MM.1S (cell line): ENCODE data around the gene MAGED4.

Experiments used
- DNase-seq: peaks from one replicate; pipeline ENCODE4 v3.0.0-alpha.2; 2015
- H2AFZ ChIP-seq: fragments of 300-600 bp; sonication (generic); 2 replicates; pipeline ENCODE4 v1.6.0; 2016; ENCODE audit warnings: antibody characterized with exemption, low read length
- H3F3A ChIP-seq: fragments of 300-600 bp; sonication (generic); 2 replicates; pipeline ENCODE4 v1.6.1; 2016; ENCODE audit warnings: mild to moderate bottlenecking, antibody characterized with exemption, low read length, moderate library complexity, mixed read lengths; ENCODE audit not compliant: insufficient read depth
- H3K27ac ChIP-seq: fragments of 300-600 bp; sonication (generic); 2 replicates; pipeline ENCODE4 v1.5.1; 2016; ENCODE audit warnings: mild to moderate bottlenecking, low read length
- H3K27me3 ChIP-seq: fragments of 300-600 bp; sonication (generic); replicated peaks from 2 replicates; pipeline ENCODE4 v1.6.0; 2016; ENCODE audit warnings: low read length; ENCODE audit not compliant: insufficient read depth
- H3K36me3 ChIP-seq: fragments of 300-600 bp; sonication (generic); replicated peaks from 2 replicates; pipeline ENCODE4 v1.6.1; 2016; ENCODE audit warnings: mild to moderate bottlenecking, low read length, mixed read lengths; ENCODE audit not compliant: insufficient read depth
- H3K4me1 ChIP-seq: fragments of 300-600 bp; sonication (generic); 2 replicates; pipeline ENCODE4 v1.6.1; 2016; ENCODE audit warnings: low read length, mixed read lengths
- H3K4me2 ChIP-seq: fragments of 300-600 bp; sonication (generic); 2 replicates; pipeline ENCODE4 v1.6.0; 2016; ENCODE audit warnings: low read depth, low read length
- H3K4me3 ChIP-seq: fragments of 300-600 bp; sonication (generic); 2 replicates; pipeline ENCODE4 v1.5.1; 2016; ENCODE audit warnings: low read length, mixed read lengths
- H3K79me2 ChIP-seq: fragments of 300-600 bp; sonication (generic); 2 replicates; pipeline ENCODE4 v1.6.1; 2016; ENCODE audit warnings: mixed run types, low read length, mixed read lengths
- H3K9ac ChIP-seq: fragments of 300-600 bp; sonication (generic); 2 replicates; pipeline ENCODE4 v1.6.1; 2016; ENCODE audit warnings: low read length, mixed read lengths
- H3K9me2 ChIP-seq: fragments of 300-600 bp; sonication (generic); replicated peaks from 2 replicates; pipeline ENCODE4 v1.6.1; 2016; ENCODE audit warnings: mild to moderate bottlenecking, low read length, mixed read lengths; ENCODE audit not compliant: insufficient read depth
- H3K9me3 ChIP-seq: fragments of 300-600 bp; sonication (generic); replicated peaks from 2 replicates; pipeline ENCODE4 v1.6.1; 2016; ENCODE audit warnings: mild to moderate bottlenecking, low read length, mixed read lengths; ENCODE audit not compliant: insufficient read depth
- H4K20me1 ChIP-seq: fragments of 300-600 bp; sonication (generic); 2 replicates; pipeline ENCODE4 v1.6.1; 2016; ENCODE audit warnings: mild to moderate bottlenecking, low read length, moderate library complexity, mixed read lengths; ENCODE audit not compliant: insufficient read depth
- EZH2 ChIP-seq: fragments of 300-600 bp; sonication (generic); optimal IDR thresholded peaks from 2 replicates; pipeline ENCODE3; 2017; ENCODE audit warnings: low read depth, mild to moderate bottlenecking, antibody characterized with exemption, low read length, mixed read lengths
- EZH2phosphoT487 ChIP-seq: fragments of 300-600 bp; sonication (generic); IDR thresholded peaks from 2 replicates; pipeline ENCODE4 v1.6.1; 2018; ENCODE audit warnings: antibody characterized with exemption, low read length
- TF ChIP-seq, protein P1 (sequence below): fragments of 300-600 bp; sonication (generic); IDR thresholded peaks from 2 replicates; pipeline ENCODE4 v1.5.1; 2016; ENCODE audit warnings: antibody characterized with exemption, low read length, mixed read lengths

The MAGED4 gene

DNA sequence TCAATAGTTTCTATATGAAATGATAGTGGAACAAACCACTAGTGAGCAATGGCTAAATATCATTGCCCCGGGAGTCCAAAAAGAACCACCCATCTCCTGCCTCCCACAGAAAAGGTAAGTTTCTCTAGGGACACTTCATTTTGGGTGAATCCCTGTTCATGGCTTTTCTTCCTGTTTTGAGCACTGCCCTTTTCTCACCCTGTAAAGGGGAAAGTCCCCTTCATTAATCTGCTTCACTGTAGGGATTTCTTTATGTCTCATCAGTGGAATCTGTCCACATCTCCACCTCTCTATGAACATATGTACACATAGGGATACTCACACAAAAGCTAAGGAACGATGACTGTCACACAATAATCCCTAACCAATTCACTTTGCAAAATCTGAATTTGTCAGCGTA is 28.6 kb downstream of the MAGED4 start:
- H3K27ac ChIP-seq, result no peak overlapping the region
- H3K4me1 ChIP-seq, result no peaks in the 10 kb centered on the region
- H3F3A ChIP-seq, result no peaks in the 10 kb centered on the region
- no peaks in the 10 kb centered on the region for H3K79me2 ChIP-seq
- H3K27me3 ChIP-seq, result no peaks in the 10 kb centered on the region
- H3K9me3 ChIP-seq, result no peaks in the 10 kb centered on the region
- H3K4me2 ChIP-seq, result no peak overlapping the region
- H3K9me2 ChIP-seq, result no peaks in the 10 kb centered on the region
- no peaks in the 10 kb centered on the region for H3K36me3 ChIP-seq
- no peaks in the 10 kb centered on the region for H4K20me1 ChIP-seq
- no peak for TF ChIP-seq EZH2
- TF ChIP-seq EZH2phosphoT487, result no peak
- TF ChIP-seq, protein P1, sequence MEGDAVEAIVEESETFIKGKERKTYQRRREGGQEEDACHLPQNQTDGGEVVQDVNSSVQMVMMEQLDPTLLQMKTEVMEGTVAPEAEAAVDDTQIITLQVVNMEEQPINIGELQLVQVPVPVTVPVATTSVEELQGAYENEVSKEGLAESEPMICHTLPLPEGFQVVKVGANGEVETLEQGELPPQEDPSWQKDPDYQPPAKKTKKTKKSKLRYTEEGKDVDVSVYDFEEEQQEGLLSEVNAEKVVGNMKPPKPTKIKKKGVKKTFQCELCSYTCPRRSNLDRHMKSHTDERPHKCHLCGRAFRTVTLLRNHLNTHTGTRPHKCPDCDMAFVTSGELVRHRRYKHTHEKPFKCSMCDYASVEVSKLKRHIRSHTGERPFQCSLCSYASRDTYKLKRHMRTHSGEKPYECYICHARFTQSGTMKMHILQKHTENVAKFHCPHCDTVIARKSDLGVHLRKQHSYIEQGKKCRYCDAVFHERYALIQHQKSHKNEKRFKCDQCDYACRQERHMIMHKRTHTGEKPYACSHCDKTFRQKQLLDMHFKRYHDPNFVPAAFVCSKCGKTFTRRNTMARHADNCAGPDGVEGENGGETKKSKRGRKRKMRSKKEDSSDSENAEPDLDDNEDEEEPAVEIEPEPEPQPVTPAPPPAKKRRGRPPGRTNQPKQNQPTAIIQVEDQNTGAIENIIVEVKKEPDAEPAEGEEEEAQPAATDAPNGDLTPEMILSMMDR, result no peak
- no peak overlapping the region for H3K9ac ChIP-seq
- no peak overlapping the region for H3K4me3 ChIP-seq
- no peak overlapping the region for H2AFZ ChIP-seq
- DNase-seq, result no peak

DNA sequence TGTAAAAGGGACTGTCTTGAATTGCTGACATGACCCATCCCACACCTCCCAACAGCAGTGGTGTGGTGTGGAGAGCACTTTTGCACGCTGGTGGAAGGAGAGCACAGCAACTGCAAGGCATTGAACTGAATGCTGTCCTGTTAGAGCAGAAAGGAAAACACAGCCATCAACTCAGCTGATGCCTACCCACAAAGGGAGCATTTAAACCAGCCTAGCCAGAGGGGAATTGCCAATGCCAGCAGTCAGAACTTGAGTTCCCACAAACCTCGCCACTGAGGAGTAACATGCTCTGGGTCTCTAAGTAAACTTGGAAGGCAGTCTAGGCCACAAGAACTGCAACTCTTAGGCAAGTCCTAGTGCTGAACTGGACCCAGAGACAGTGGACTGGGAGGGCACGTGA is 31.9 kb downstream of the MAGED4 start:
- TF ChIP-seq, protein P1, result no peak
- no peak for TF ChIP-seq EZH2
- TF ChIP-seq EZH2phosphoT487, result no peak
- no peaks in the 10 kb centered on the region for H3K36me3 ChIP-seq
- no peak for DNase-seq
- no peak overlapping the region for H2AFZ ChIP-seq
- no peak overlapping the region for H3K4me2 ChIP-seq
- no peaks in the 10 kb centered on the region for H3F3A ChIP-seq
- no peaks in the 10 kb centered on the region for H3K9me2 ChIP-seq
- H3K79me2 ChIP-seq, result no peaks in the 10 kb centered on the region
- no peaks in the 10 kb centered on the region for H3K4me1 ChIP-seq
- H4K20me1 ChIP-seq, result no peaks in the 10 kb centered on the region
- no peaks in the 10 kb centered on the region for H3K9me3 ChIP-seq
- no peak overlapping the region for H3K27ac ChIP-seq
- no peak overlapping the region for H3K4me3 ChIP-seq
- no peak overlapping the region for H3K9ac ChIP-seq
- no peaks in the 10 kb centered on the region for H3K27me3 ChIP-seq

DNA sequence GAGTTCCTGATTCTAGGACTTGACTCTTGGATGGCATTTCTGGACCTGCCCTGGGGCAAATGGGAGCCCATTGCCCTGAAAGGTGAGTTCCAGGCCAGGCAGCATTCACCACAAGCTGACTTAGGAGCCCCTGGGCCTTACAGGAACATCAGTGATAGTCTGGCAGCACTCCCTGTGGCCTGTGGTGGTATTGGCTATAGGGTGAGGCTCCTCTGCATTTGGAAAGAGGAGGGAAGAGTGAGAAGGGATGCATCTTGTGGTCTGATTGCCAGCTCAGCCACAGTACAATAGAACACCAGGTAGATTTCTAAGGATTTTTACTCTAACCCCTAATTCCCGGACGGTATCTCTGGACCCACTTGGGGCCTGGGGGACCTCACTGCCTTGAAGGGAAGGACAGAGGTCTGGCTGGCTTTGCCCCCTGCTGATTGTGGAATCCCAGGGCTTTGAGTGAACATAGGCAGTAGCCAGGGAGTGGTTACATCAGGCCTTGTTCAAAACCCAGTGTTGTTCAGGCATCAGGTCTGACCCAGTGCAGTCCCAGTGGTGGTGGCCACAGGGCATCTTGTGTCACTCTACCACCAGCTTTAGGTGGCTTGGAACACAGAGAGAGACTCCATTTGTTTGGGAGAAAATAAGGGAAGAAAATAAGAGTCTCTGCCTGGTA is 32.9 kb downstream of the MAGED4 start:
- Histone ChIP-seq H3K9ac (no peak overlapping the region), H3K4me1 (no peaks in the 10 kb centered on the region), H3K27ac (no peak overlapping the region), H2AFZ (no peak overlapping the region), H3F3A (no peaks in the 10 kb centered on the region), H3K4me2 (no peak overlapping the region), H3K79me2 (no peaks in the 10 kb centered on the region), H3K4me3 (no peak overlapping the region), H3K27me3 (no peaks in the 10 kb centered on the region), H4K20me1 (no peaks in the 10 kb centered on the region), H3K9me2 (no peaks in the 10 kb centered on the region), H3K36me3 (no peaks in the 10 kb centered on the region), H3K9me3 (no peaks in the 10 kb centered on the region)
- TF ChIP-seq EZH2 (no peak), EZH2phosphoT487 (no peak)
- TF ChIP-seq, protein P1, result no peak
- no peak for DNase-seq
